B cell (primary cell): ENCODE results near the gene TSBP1.

ENCODE experiments used
- EZH2 ChIP-seq: IDR thresholded peaks from 2 replicates; pipeline ENCODE4 v1.6.1; 2012; ENCODE audit warnings: borderline replicate concordance, low read depth, mild to moderate bottlenecking, moderate library complexity, low read length; ENCODE audit not compliant: insufficient read depth, poor library complexity, severe bottlenecking
- TF ChIP-seq, protein P1 (sequence below): fragments of 200-600 bp; IDR thresholded peaks from one replicate; pipeline ENCODE4 v1.8.0; 2022; ENCODE audit warnings: antibody characterized with exemption, mild to moderate bottlenecking

DNA sequence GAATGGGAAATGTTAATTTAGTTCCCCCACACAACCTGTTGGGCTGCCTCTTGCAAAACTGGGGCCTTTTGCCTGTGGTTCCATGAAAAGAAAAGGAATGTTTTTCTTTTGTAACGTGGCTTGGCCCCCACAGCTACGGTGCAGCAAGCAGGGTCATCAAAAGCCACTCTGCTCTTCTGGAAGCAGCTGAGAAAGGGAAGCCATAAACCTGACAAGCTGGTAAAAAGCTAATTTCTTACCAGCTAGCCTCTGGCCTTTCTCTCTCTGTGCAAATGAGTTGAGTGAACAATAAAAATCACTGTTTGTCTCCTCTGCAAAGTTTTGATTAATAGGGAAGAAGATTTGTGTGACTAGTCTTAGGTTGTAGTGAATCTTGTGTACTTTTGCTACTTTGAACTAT is 124.3 kb downstream of the TSBP1 start:
- no peak for TF ChIP-seq EZH2
- TF ChIP-seq, protein P1, sequence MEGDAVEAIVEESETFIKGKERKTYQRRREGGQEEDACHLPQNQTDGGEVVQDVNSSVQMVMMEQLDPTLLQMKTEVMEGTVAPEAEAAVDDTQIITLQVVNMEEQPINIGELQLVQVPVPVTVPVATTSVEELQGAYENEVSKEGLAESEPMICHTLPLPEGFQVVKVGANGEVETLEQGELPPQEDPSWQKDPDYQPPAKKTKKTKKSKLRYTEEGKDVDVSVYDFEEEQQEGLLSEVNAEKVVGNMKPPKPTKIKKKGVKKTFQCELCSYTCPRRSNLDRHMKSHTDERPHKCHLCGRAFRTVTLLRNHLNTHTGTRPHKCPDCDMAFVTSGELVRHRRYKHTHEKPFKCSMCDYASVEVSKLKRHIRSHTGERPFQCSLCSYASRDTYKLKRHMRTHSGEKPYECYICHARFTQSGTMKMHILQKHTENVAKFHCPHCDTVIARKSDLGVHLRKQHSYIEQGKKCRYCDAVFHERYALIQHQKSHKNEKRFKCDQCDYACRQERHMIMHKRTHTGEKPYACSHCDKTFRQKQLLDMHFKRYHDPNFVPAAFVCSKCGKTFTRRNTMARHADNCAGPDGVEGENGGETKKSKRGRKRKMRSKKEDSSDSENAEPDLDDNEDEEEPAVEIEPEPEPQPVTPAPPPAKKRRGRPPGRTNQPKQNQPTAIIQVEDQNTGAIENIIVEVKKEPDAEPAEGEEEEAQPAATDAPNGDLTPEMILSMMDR = no peak
